Effector CD4-positive, alpha-beta T cell (primary cell): ENCODE data around the gene C4orf54.

Source experiments
- DNase-seq: peaks from one replicate; pipeline ENCODE4 v3.0.0-alpha.2; 2020

The C4orf54 gene

DNA sequence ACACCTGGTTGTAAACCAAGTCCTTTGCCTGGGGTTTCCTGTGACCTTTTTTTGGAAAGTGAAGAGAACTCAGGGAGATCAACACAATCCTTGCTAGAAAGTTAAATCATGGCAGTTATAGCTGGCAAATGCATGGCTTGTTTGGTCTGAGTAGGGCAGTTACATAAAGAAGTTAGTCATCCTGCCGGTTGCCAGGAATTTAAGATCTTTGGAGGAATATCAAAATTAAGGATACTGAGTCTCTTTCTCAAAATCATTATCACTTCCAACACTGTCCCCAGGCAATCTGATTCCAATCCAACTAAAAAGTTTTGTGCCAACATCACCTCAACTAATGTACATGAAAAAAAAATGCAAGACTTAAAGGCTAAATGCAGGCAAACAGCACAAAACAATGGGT is 40.3 kb downstream of the C4orf54 start:
- no peak for DNase-seq

- DNase-seq, result no peak
Measured at GRCh38 chr4:99615170-99615820, 42.3 kb downstream of the C4orf54 start.

- no peak for DNase-seq
Measured at GRCh38 chr4:99614491-99614890, 43.1 kb downstream of the C4orf54 start.

GRCh38 chr4:99612704-99613103 is 44.9 kb downstream of the C4orf54 start:
- no peak for DNase-seq

GRCh38 chr4:99612281-99612680 is 45.3 kb downstream of the C4orf54 start:
- no peak for DNase-seq

- no peak for DNase-seq
Measured at GRCh38 chr4:99610605-99611175, 46.9 kb downstream of the C4orf54 start.

DNA sequence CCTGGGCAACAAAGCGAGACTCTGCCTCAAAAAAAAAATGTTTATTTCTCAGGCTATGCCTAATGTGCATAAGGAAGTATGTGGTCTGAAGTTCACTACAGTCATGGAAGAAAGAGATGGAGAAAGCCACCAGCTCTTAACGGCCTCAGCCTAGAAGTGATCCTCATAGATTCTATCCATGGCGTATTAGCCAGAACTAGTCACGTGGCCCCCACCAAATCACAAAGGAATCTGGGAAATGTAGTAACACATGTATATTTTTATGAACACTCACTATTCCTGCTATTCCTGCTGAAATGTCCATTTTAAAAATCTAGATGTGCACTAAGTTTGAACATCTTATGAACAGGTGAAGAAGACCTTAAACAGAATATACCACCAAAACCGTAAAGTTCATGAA is 49.2 kb downstream of the C4orf54 start:
- no peak for DNase-seq
